GM21717 (cell line): Measurements from ENCODE around the gene CBX4.

ENCODE experiments used
- ATAC-seq: cut with Tn5 transposase; IDR thresholded peaks from one replicate; pipeline ENCODE4 v1.9.1; 2021; ENCODE audit warnings: mild to moderate bottlenecking, moderate library complexity; ENCODE audit not compliant: unreplicated experiment

The CBX4 gene

DNA sequence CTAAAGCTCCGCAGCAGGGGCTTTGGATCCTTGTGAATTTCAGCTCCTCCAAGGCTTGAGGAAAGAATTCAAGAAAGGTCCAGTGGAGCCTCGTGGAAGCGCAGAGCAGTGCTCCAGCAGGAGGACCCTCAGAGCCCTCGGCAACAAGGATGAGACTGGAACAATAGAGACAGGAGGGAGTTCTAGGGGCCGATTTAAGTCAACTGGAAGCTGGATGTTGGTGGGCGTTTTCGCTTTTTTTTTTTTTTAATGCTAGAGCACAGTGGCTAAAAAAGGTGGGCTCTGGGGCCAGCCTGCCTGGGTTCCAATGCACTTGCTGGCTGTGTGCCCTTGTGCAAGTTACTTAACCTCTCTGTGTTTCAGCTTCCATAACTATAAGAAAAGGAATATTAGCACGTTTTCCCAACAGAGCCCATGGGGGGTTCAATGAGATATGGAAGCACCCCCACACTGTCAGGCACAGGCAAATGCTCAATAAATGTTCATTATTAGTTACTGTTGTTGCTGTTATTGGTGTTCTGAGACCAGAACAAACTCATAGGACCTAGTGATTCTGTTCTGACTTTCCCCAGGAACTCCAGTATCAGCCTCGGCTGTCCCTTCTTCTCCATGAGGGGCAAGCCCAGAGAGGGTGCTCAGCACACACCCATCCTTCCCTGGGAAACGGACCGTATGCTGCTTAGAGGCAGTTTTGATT is 37.1 kb downstream of the CBX4 start:
- no peak for ATAC-seq

DNA sequence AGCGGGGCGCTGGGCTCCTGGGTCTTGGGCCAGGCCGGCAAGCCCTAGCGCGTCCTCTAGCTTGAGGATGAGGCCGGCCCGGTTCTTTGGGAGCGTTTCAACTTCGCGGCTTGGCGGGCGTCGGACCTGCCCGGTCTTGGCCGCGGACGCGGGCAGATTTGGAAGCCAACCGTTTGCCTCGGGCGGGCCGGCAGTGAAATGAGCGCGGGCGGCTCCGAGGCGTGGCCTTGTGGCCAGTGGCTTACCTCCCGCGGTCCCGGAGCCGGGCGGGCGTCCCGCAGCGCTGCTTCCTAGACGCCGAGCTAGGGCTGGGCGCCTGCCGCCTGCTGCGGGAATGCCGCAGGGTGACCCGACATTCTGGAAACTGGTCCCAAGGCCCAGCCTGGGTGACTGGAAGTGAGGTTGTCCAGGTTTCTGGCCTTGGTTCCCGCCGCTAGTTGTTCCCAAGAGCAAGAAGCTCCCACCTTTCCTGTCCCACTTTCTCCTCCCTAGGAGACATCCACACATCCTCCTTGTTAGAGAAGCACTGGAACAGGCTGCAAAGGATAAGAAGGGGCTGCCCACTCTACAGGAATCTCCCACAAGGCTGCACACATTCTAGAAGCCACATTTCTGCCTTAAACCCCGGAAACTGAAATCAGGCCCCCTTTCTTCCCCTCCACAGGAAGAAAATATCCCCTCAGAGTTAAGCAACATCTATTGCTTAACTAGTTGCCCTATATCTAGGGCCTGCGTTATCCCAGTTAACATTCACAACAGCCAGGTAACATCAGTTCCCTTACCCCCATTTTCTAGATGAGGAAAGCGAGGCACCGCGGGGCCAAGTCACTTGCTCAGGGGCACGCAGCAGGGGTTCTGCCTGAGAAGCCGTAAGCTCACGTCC is 37.8 kb downstream of the CBX4 start:
- ATAC-seq: no peak

DNA sequence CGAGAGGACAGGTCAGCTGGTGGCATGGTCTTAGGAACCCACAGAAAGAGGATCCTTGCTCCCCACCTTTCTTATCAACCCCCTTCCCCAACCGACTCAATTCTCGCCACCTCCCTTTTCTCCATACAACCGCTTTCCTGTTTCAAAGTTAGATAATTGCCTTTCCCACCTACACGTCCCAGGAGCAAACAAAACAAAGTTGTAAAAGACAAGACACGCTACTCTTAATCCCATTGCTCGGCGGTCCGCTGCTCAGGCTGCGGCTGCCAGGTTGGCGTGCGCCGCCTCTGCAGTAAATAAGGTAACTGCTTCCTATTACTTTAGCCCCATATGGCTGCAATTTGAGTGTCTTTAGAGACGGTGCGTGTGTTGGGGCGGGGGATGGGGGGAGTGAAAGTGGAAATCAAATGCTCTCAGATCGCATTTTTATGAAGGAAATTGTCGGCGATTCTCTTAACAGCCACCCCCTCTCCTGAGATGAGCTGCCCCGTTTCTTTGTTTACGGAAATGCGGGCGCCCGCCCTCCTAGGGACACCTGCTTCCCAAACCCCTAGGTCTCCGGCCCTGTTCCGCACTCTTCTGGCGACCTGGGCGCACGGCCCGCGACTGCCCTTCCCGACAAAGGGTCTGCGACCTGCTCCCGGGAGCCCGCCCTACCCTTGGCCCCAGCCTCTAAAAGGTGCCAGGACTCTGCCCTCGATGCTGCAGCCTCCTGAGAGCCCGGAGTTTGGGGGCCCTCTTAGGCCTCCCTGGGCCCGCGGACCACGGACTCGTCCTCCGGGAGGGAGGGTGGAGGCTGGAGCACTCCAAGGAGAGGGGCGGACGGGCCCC is 38.7 kb downstream of the CBX4 start:
- ATAC-seq: no peak

DNA sequence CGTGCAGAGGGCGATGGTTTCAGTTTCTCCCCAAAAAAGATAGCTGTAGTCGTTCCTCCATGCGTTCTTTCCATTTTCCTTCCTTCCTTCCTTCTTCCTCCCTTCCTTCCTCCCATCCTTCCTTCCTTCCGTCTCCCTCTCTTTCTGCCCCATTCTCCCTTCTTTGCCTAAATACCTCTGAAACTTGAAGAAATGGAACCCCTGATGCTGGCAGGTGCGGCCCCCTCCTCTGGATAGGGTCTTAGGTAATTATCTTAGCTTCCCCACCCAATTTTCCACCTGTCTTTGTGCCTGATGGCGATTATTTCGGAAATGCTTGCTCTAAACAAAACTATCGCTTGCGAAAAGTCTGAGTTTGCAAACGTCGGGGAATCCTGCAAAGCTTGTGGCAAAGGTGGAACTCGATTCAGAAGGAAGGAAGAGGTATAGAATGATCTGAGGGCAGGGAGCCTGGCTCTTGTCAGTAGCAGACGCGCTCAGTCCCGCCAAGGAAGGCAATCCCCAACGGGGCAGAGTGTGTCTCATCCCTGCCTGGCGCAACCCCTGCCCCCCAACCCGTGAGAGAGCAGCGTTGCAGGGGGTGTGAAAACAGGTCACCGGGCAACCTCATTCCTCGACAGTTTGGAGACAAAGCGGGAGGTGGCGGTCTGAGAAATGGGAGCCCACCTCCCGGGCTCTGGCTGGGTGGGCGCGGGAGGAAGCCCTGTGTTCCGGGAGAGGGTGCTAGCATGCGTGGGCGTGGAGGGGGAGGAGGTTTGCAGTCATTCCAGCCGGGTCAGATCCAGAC is 39.5 kb downstream of the CBX4 start:
- no peak for ATAC-seq

DNA sequence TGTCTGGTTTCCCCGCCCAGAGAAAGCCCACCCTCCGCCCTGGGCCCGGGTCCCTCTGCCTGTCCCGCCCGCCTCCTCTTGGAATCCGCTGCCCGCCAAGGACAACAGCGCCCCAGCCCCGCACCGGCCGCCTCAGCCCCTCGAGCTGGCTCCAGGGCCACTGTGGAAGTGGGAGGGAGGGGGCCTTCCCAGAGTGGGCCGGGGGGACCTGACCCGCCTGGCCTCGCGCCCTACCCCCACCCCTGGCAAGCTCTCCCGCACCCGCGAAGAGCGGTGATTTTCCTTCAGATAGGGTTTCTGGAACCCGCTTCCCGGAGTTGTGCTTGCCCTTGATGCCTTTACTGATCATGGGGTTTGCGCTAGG is 40.1 kb downstream of the CBX4 start:
- no peak for ATAC-seq

DNA sequence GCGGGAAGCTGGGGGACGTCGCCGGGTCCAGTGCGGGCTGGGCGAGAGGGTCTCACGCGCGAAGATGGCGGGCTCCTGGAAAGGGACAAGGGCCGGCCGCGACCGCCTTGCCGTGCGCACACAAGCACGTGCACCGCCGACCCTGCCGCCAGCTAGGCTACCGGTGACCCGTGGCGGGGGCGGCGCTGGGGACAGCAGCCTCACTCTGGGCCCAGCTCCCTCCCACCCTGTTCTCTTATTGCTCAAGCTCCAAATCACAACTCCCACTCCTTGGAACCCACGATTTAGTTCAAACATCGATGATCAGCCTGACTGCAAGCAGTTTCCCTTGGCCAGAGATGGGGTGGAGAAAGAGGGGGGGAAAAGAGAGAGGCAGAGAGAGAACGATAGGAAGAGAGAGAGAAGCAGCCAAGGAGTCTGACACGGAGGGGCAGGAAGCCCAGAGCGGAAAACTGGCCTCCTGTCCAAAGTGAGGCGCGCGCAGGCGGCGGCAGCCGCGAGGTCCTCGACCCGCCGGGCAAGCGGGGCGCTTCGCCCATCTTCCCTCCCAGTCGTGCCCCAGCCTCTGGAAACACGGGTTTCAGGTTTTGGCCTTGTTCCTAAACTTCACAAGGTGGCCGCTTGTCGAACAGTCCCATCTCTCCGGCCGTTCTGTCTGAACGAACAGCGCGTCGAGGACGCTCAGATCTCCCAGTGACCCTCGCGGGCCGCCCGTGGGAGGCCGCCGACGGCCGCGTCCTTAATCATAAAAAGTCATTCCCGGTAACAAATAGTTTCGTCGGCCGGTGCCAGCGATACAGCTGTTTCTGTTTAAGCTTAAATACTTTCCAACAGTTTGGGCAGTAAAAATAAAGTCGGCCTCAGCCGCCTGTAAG is 40.7 kb downstream of the CBX4 start:
- no peak for ATAC-seq

DNA sequence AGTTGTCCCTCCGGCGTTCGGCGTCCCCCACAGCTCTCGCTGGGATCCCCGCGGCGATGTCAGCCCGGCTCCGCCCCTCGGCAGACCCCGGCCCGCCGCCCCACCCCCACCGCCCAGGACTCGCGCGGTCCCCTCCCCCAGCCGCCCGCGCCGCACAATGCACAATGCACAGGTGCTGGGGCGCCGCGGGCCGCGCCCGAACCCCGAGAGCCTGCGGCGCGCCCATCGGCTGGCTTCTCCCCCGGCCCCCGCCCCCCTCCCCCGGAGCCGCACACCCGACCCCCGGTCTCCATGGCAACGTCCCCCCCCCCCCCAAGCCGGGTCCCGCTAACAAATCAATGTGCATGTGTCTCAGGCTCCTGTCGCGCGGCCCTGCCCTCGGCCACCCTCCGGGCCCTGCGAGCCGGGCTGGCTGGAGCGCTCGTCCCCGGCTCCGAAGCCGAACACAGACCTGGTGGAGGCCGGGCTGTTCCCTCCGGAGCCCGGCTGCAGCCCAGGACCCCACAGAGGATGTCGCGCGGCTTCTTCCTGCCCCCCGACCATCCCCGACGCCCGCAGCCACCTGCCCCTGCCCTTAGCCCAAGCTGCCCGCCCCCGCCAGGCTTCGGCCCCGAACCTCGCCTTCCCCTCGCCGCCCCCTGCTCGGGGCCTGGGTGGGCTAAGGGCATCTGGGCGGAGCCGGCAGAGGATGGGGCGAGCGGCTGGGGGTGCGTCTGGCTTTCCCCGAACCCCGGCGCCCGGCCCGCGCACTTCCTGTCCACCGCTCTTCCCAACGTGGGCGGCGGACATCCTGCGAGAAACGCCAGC is 41.5 kb downstream of the CBX4 start:
- ATAC-seq: no peak

DNA sequence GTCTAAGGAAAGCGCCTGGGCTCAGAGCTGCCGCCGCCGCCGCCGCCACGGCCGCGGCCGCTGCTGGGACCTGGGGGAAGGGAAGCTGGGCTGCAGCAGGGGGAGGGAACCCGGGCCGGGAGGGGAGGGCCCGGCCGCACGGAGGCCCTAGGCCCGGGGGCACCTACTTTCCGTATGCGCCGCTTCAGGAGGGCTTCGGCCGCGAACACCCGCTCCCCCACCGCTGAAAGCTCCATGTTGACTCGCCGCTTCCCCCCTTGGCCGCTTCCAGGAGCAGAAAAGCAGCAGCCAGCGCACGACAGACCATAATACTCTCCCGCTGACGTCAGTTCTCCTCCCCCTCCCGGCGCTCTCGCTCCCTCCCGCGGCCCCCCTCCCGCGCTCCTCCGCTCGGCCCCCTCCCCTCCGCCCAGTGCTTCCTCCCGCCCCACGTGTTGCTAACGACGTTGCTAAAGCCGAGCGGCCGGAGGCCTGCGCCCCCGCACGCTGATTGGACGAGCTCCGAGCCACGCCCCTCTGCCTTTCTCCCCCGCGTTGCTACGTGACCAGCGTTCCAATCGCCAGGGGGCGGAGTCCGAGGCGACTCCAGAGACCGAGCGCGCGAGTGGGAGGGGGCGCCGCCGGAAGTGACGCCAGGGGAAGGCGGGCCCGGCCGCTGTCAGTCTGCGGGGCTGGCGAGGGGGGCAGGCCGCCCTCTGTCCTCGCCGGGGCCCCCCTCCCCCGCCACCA is 42.3 kb downstream of the CBX4 start, which contains the start of gene CBX8:
CBX8 (minus strand) TSS at position 315 of the 729 bp plus-strand sequence; CDS start at position 236, 79 bp downstream.
- peak; percentile 76 for ATAC-seq

DNA sequence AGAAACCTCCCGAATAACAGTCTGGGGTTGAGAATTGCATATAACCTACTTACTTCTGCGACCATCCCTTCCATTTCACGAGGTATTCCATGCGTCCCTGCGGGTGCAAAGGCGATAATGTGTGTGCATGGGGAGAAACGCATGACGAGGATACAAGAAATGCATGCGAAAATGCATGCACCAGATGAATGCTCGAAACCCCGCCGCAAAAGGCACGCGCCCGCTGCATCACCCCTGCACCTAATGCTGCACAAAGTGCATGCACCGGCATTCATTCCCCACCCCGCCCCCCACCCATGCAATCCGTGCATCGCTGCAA is 42.8 kb downstream of the CBX4 start:
- ATAC-seq: no peak

DNA sequence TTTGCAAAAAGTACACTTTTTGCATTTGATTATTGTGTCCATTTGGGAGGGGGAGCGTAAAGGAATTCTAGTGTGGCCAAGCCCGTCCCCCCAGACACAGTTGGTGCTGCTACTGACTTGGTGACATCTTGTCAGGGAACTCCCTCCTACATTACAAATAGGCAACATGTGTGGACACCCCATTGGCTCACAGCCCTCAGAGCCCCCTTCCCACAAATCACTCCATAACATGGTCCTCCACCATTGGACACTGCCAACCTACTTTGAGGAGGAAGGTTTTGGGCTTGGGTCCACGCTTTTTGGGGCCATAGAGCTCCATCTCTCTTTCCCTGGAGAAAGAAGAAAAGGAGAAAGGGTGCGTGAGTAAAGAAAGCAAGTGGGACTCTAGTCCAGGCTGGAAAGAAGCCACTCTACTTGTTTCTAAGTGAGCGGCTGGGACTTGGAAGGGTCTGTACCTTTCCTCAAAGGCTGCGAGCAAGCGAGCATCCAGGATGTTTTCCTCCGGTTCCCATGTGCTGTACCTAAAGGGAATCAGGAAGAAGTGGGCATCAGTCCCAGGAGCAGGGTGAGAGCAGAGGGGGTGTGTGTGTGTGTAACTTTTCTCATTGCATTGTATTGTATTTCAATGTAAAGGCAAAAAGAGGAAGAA is 43.3 kb downstream of the CBX4 start:
- ATAC-seq: no peak

DNA sequence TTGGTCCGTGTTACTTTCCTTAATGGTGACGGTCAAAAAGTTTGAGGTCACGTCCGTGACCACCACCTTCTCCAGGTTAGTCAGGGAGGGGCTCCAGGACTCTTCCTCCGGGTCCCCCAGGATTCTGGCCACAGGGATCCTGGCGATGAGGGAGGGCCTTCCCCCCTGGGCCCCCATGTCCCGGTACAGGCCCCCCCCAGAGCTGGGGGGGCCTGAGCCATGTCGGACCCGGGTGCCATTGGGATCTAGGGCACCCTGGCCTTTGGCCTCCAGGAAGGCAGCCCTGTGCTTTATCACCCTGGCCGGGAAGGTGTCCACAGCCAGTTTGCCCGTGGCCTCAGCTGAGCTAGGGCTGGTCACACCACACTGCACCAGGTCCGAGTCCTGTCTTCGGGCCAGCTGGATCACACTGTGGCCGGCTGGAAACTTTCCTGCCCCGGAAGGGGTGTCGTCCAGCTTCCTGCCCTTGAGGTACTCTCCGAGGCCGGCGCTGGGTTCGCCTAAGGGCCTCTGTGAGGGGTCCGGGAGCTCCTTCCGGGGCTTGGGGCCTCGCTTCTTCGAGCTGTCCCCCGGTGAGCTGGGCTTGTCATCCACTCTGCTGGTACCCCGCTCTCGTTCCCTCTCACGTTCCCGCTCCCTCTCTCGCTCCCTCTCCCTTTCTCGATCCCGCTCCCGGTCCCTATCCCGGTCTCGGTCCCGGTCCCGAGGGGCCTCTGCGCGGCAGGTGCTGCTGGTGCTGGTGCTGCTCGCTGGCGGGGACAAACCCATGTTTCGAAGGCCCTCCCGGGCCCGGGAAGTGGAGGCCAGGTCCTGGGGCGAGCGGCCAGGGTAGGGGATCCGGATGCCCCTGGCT is 44.4 kb downstream of the CBX4 start:
- no peak for ATAC-seq

DNA sequence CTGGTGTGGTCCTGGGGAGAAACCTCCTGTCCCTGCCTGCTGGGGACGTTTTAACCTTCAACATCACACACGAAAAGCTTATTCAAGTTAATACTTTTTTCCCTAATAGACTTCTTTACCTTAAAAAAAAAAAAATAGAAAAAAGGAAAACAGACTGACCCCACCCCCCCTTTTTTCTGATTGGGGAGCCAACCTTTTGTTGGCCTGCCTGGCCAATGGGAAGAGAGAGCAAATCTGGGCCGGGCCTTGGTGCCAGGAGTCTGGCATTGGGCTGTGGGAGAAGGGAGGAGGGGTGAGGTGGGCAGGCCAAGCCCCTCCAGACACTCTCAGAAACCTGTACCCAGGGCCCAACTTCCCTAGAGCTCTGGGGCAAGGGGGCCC is 45.3 kb downstream of the CBX4 start:
- ATAC-seq: no peak

DNA sequence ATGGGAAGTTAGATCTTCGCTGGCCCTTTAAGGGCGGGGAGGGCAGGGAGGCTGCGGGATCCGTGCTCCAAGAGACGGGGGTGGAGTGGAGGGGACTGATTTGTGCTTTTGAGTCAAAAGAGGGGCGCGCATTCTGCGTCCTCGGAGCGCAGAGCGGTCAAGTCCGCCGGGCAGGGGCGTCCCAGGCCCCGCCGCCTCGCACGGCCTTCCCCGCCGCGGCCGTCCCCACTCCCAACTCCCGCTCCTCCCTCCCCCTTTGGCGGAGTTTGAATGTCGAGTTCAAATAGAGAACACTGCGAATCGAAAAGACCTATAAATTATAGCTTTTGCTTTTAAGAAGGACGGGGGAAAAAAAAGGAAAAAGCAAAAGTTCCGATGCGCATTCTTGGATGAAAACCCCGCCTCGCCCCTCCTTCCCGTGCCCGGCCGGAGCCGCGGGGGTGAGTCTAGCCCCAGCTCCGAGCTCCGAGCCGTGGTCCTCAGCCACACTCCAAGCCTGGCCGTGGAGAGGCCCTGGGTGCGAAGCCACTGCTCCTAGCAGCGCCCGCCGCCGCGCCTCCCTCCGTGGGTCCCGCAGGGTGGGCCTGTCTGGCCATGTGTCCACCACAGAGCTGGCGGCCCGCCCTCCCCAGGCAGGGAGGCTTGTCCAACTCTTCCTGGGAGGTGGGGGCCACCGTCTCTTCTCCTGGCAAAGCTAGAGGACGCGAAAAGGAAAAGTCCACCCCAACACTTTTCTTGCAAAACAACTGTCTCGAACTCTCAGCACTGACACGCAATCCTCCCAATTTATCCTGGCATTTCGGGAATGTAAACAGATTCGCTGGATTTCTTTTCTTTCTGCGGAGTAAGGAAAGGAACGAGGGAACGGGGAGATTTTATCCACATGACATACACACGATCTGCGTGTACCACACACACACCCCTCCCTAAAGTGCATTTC is 46.0 kb downstream of the CBX4 start:
- no peak for ATAC-seq

DNA sequence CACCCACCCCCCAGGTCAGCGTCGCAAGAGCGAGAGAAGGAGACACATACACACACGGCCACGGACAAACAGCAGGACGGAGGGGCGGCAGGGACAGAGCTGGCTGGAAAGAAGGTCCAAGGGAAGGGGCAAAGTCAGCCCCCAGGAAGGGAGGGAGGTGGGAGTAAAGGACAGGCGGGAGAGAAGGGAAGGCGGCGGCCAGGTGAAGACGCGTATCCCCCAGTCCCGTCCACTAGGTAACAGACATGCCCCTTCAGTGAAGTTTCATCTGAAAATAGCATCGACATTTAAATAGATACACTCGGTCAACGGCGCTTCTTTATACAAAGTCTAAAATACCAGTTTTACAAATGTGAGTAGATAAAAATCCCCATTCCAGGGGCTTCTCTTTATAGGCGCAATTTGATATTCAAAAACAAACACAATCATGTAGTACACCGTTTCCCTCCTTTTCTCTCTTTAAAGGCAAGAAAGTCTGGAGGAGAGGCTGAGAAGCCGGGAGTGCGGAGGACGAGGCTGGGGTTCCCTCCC is 46.8 kb downstream of the CBX4 start:
- ATAC-seq: no peak

DNA sequence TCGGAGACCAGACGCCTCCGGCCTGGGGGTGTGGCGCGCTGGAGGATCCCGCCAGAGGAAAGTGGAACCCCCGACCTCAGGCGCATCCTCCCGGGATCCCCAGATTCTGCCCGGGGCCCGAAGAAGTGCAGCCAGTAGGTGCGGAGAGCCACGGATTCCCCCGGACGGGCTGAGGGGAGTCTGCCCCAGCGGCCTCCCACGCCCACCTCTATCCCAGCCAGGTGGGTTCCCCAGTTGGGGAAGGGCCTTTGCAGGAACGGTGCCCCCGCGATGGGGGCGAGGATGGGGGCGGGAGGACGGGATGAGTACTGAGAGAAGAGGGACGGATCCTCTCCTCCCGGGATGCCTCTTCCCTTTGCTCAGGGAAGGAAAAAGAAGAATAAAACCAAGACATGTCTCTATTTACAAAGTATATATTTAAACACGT is 47.5 kb downstream of the CBX4 start:
- no peak for ATAC-seq
